SK-N-SH (cell line): ENCODE measurements around the gene GALNT18.

Experiments
- CHD2 ChIP-seq: fragments of 150-350 bp; IDR thresholded peaks from 2 replicates; pipeline ENCODE4 v1.6.1; 2018; ENCODE audit warnings: low read length; ENCODE audit not compliant: partially characterized antibody
- CTCF ChIP-seq: fragments of 200-600 bp; sonication (generic); IDR thresholded peaks from 2 replicates; pipeline ENCODE4 v1.6.1; 2017; ENCODE audit warnings: antibody characterized with exemption, mild to moderate bottlenecking, moderate library complexity
- EZH2phosphoT487 ChIP-seq: fragments of 200-600 bp; sonication (generic); IDR thresholded peaks from 2 replicates; pipeline ENCODE4 v1.6.1; 2017; ENCODE audit warnings: low read depth, mixed run types, mild to moderate bottlenecking, antibody characterized with exemption, moderate library complexity, borderline replicate concordance
- FOXM1 ChIP-seq: IDR thresholded peaks from 2 replicates; pipeline ENCODE4 v1.4.0; 2012; ENCODE audit warnings: low read depth, mild to moderate bottlenecking
- GATA2 ChIP-seq: sonication (generic); formaldehyde crosslinking; IDR thresholded peaks from 2 replicates; pipeline ENCODE4 v1.5.0; 2020; ENCODE audit warnings: mild to moderate bottlenecking, missing genetic modification reagents
- MXI1 ChIP-seq: IDR thresholded peaks from 2 replicates; pipeline ENCODE4 v1.6.1; 2012; ENCODE audit warnings: mild to moderate bottlenecking, low read depth, low read length, improper control_type of control experiment
- RFX5 ChIP-seq: IDR thresholded peaks from 2 replicates; pipeline ENCODE4 v1.6.1; 2012; ENCODE audit warnings: mild to moderate bottlenecking, improper control_type of control experiment, low read length
- SIN3A ChIP-seq: IDR thresholded peaks from 2 replicates; pipeline ENCODE4 v1.6.1; 2012; ENCODE audit warnings: low read depth, mild to moderate bottlenecking, low read length, moderate library complexity, borderline replicate concordance
- YY1 ChIP-seq: IDR thresholded peaks from 2 replicates; pipeline ENCODE4 v1.4.0; 2012; ENCODE audit warnings: low read depth, mild to moderate bottlenecking
- ZBTB33 ChIP-seq: IDR thresholded peaks from 2 replicates; pipeline ENCODE4 v1.4.0; 2012; ENCODE audit warnings: low read depth, borderline replicate concordance
- TF ChIP-seq, protein P1 (sequence below): IDR thresholded peaks from 2 replicates; pipeline ENCODE4 v1.6.1; 2012; ENCODE audit warnings: mild to moderate bottlenecking, low read depth, low read length, moderate library complexity

- no peak for TF ChIP-seq EZH2phosphoT487
- TF ChIP-seq CTCF = no peak
- no peak for TF ChIP-seq RFX5
- no peak for TF ChIP-seq FOXM1
- TF ChIP-seq ZBTB33 = no peak
- TF ChIP-seq, protein P1, sequence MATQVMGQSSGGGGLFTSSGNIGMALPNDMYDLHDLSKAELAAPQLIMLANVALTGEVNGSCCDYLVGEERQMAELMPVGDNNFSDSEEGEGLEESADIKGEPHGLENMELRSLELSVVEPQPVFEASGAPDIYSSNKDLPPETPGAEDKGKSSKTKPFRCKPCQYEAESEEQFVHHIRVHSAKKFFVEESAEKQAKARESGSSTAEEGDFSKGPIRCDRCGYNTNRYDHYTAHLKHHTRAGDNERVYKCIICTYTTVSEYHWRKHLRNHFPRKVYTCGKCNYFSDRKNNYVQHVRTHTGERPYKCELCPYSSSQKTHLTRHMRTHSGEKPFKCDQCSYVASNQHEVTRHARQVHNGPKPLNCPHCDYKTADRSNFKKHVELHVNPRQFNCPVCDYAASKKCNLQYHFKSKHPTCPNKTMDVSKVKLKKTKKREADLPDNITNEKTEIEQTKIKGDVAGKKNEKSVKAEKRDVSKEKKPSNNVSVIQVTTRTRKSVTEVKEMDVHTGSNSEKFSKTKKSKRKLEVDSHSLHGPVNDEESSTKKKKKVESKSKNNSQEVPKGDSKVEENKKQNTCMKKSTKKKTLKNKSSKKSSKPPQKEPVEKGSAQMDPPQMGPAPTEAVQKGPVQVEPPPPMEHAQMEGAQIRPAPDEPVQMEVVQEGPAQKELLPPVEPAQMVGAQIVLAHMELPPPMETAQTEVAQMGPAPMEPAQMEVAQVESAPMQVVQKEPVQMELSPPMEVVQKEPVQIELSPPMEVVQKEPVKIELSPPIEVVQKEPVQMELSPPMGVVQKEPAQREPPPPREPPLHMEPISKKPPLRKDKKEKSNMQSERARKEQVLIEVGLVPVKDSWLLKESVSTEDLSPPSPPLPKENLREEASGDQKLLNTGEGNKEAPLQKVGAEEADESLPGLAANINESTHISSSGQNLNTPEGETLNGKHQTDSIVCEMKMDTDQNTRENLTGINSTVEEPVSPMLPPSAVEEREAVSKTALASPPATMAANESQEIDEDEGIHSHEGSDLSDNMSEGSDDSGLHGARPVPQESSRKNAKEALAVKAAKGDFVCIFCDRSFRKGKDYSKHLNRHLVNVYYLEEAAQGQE = no peak
- TF ChIP-seq SIN3A = no peak
- no peak for TF ChIP-seq MXI1
- TF ChIP-seq GATA2 = no peak
- TF ChIP-seq YY1 = no peak
- no peak for TF ChIP-seq CHD2
Measured at GRCh38 chr11:11579012-11579988, 42.5 kb downstream of the GALNT18 start.
